SK-N-SH treated with all-trans-retinoic acid at 6 μM for 48 hours (cell line): ENCODE measurements around the gene FYCO1.

Source experiments
- ARNTL ChIP-seq: fragments of 450-650 bp; formaldehyde crosslinking; IDR thresholded peaks from 2 replicates; pipeline ENCODE4 v1.5.0; 2020; ENCODE audit warnings: low read depth, mild to moderate bottlenecking, moderate library complexity, borderline replicate concordance
- CREB5 ChIP-seq: fragments of 250-450 bp; sonication (Bioruptor Pico); IDR thresholded peaks from 2 replicates; pipeline ENCODE4 v1.5.1; 2020; ENCODE audit warnings: low read depth, mild to moderate bottlenecking, moderate library complexity
- ISL1 ChIP-seq: fragments of 250-450 bp; sonication (Bioruptor Pico); IDR thresholded peaks from 2 replicates; pipeline ENCODE4 v2.1.2; 2022; ENCODE audit warnings: mild to moderate bottlenecking, moderate library complexity
- PATZ1 ChIP-seq: fragments of 250-450 bp; sonication (Bioruptor Pico); IDR thresholded peaks from 2 replicates; pipeline ENCODE4 v1.8.0; 2020; ENCODE audit warnings: mild to moderate bottlenecking, moderate library complexity, borderline replicate concordance
- POU6F1 ChIP-seq: fragments of 250-450 bp; sonication (Bioruptor Pico); IDR thresholded peaks from 2 replicates; pipeline ENCODE4 v1.8.0; 2021; ENCODE audit warnings: low read depth, mild to moderate bottlenecking, moderate library complexity, borderline replicate concordance
- RARB ChIP-seq: fragments of 250-450 bp; sonication (Bioruptor Pico); IDR thresholded peaks from 2 replicates; pipeline ENCODE4 v1.8.0; 2021; ENCODE audit warnings: mild to moderate bottlenecking, moderate library complexity
- ZNF70 ChIP-seq: fragments of 450-650 bp; formaldehyde crosslinking; IDR thresholded peaks from 2 replicates; pipeline ENCODE4 v1.5.0; 2020; ENCODE audit warnings: mild to moderate bottlenecking, moderate library complexity

GRCh38 chr3:45988362-45988761, 7.3 kb downstream of the FYCO1 start:
- TF ChIP-seq CREB5 (CRISPR knock-in tag) (no peak), PATZ1 (CRISPR knock-in tag) (no peak), ZNF70 (CRISPR knock-in tag) (no peak), POU6F1 (CRISPR knock-in tag) (no peak), RARB (no peak), ARNTL (CRISPR knock-in tag) (no peak), ISL1 (no peak)
